Measurements from ENCODE around the gene BTBD9. TPM values are rescaled to one million over a fixed set of nuclear protein-coding genes. Genes with fewer than 3 reads are reported as not detected.
A peak's percentile ranks its signal among the peaks of the same experiment; 100 is the strongest.

The BTBD9 gene
- total RNA-seq (10 to 100 TPM; 29.3 to 67.7 (median 38.1) TPM), total RNA-seq (28.7 to 133 (median 70.7) reads per million in 29 experiments)
- 26.1 TPM for total RNA-seq (2013)

- Histone ChIP-seq H3K9me3 (no peaks in the 10 kb centered on the region), H3K4me3 (ENCODE audit: control insufficient read depth in 1 of 2, extremely low read depth in 1 of 2, low read length in 1 of 2) (peak within 1 kb of the TSS; percentile 86 to 97), H3K4me1 (ENCODE audit: control insufficient read depth in 1 of 2, extremely low read depth in 1 of 2, insufficient read depth in 2 of 2, low read length in 2 of 2) (peaks cover 9 to 17% of the 10 kb centered on the region in 2 experiments), H3K36me3 (ENCODE audit: control insufficient read depth in 2 of 2, extremely low read depth in 1 of 2, insufficient read depth in 1 of 2, low read length in 1 of 2) (no peaks in the 10 kb centered on the region), H3K27ac (ENCODE audit: low read length) (peak within 1 kb of the TSS; percentile 90), H3K27me3 (replicated peaks in 1 of 2; ENCODE audit: control insufficient read depth in 2 of 2, extremely low read depth in 1 of 2, insufficient read depth in 2 of 2, low read length in 1 of 2) (no peaks in the 10 kb centered on the region)
- Mint-ChIP-seq H3K27me3 (no peaks in the 10 kb centered on the region), H3K9me3 (no peaks in the 10 kb centered on the region), H3K4me3 (peak within 1 kb of the TSS; percentile 83 to 90 (median 89)), H3K27ac (peak within 1 kb of the TSS; percentile 80 to 93), H3K4me1 (peaks cover 61 to 67% (median 61%) of the 10 kb centered on the region in 3 donors), H3K36me3 (no peaks in the 10 kb centered on the region)
- WGBS (ENCODE audit: insufficient coverage): under 1% methylated on average over 82 of the region's 82 CpGs
- ATAC-seq (replicated peaks in 1 of 4) (peak; percentile 84 to 85 (median 84)), DNase-seq (peak; percentile 74 to 94 (median 83))
- CTCF ChIA-PET: interaction anchor here (0.5 to 1.0 kb wide), 6 partner anchors 42 to 338 kb away, joined by 3 to 8 read pairs (median 4); no protein-coding TSS in a partner anchor
- POLR2A ChIA-PET: interaction anchor here (0.7 to 1.3 kb wide), 5 partner anchors 39 to 1137 kb away, joined by 5 to 11 read pairs (median 7); partner anchors contain the start of gene GLO1 (in 1 of the 2)
These were observed at the start of gene BTBD9 for GRCh38 chr6:38639498-38640215. BTBD9 (minus strand) TSS chr6:38639929.

- no peak overlapping the region for H3K27ac ChIP-seq (ENCODE audit: low read length)
- peak overlapping the region in 1 of 2 donors; percentile 24 for H3K27ac Mint-ChIP-seq
- no CpG with 5 or more reads among the region's 6 CpGs for WGBS (ENCODE audit: insufficient coverage)
- H3K36me3 ChIP-seq (ENCODE audit: control insufficient read depth in 2 of 2, extremely low read depth in 1 of 2, insufficient read depth in 1 of 2, low read length in 1 of 2): peaks cover 0 to 9% of the 10 kb centered on the region in 2 donors
- H3K4me3 Mint-ChIP-seq: no peak overlapping the region
- CTCF ChIA-PET: interaction anchor here in 1 of 2 donors (0.6 to 0.7 kb wide), 2 partner anchors 495 to 829 kb away, joined by 3 read pairs; no protein-coding TSS in a partner anchor
- no peaks in the 10 kb centered on the region for H3K27me3 Mint-ChIP-seq
- peaks cover 32 to 39% (median 32%) of the 10 kb centered on the region in 3 donors for H3K4me1 Mint-ChIP-seq
- DNase-seq (peak in 1 of 35 experiments; percentile 8), ATAC-seq (replicated peaks in 1 of 4) (no peak)
- H3K4me3 ChIP-seq (ENCODE audit: control insufficient read depth in 1 of 2, extremely low read depth in 1 of 2, low read length in 1 of 2): no peak overlapping the region
- H3K4me1 ChIP-seq (ENCODE audit: control insufficient read depth in 1 of 2, extremely low read depth in 1 of 2, insufficient read depth in 2 of 2, low read length in 2 of 2): no peaks in the 10 kb centered on the region
- POLR2A ChIA-PET: no interaction called here
- peaks cover 13% of the 10 kb centered on the region for H3K36me3 Mint-ChIP-seq
- no peaks in the 10 kb centered on the region for H3K27me3 ChIP-seq (replicated peaks in 1 of 2; ENCODE audit: control insufficient read depth in 2 of 2, extremely low read depth in 1 of 2, insufficient read depth in 2 of 2, low read length in 1 of 2)
- no peaks in the 10 kb centered on the region for H3K9me3 ChIP-seq
- no peaks in the 10 kb centered on the region for H3K9me3 Mint-ChIP-seq
These were observed 48.9 kb upstream of the BTBD9 start for GRCh38 chr6:38688579-38689087.

GRCh38 chr6:38687549-38687948 is 47.8 kb upstream of the BTBD9 start:
- H3K27me3 ChIP-seq (replicated peaks in 1 of 2; ENCODE audit: control insufficient read depth in 2 of 2, extremely low read depth in 1 of 2, insufficient read depth in 2 of 2, low read length in 1 of 2): no peaks in the 10 kb centered on the region
- H3K4me3 ChIP-seq (ENCODE audit: control insufficient read depth in 1 of 2, extremely low read depth in 1 of 2, low read length in 1 of 2): no peak overlapping the region
- H3K36me3 Mint-ChIP-seq: peaks cover 13% of the 10 kb centered on the region
- no peaks in the 10 kb centered on the region for H3K4me1 ChIP-seq (ENCODE audit: control insufficient read depth in 1 of 2, extremely low read depth in 1 of 2, insufficient read depth in 2 of 2, low read length in 2 of 2)
- H3K4me1 Mint-ChIP-seq: peaks cover 25 to 33% (median 32%) of the 10 kb centered on the region in 3 donors
- peaks cover 0 to 14% of the 10 kb centered on the region in 2 donors for H3K36me3 ChIP-seq (ENCODE audit: control insufficient read depth in 2 of 2, extremely low read depth in 1 of 2, insufficient read depth in 1 of 2, low read length in 1 of 2)
- ChIA-PET CTCF (interaction anchor here in 1 of 2 donors (0.7 kb wide), 1 partner anchor 12 kb away, joined by 3 read pairs; no protein-coding TSS in a partner anchor), POLR2A (no interaction called here)
- no peak for DNase-seq
- no peaks in the 10 kb centered on the region for H3K9me3 Mint-ChIP-seq
- no CpG with 5 or more reads among the region's 1 CpG for WGBS (ENCODE audit: insufficient coverage)
- no peak for ATAC-seq (replicated peaks in 1 of 4)
- no peaks in the 10 kb centered on the region for H3K9me3 ChIP-seq
- H3K27ac ChIP-seq (ENCODE audit: low read length): no peak overlapping the region
- no peak overlapping the region for H3K4me3 Mint-ChIP-seq
- no peaks in the 10 kb centered on the region for H3K27me3 Mint-ChIP-seq
- H3K27ac Mint-ChIP-seq: peak overlapping the region in 1 of 2 donors; percentile 77

- no peaks in the 10 kb centered on the region for H3K27me3 Mint-ChIP-seq
- H3K27ac Mint-ChIP-seq: peak overlapping the region; percentile 27 to 77
- H3K4me1 ChIP-seq (ENCODE audit: control insufficient read depth in 1 of 2, extremely low read depth in 1 of 2, insufficient read depth in 2 of 2, low read length in 2 of 2): no peaks in the 10 kb centered on the region
- H3K4me1 Mint-ChIP-seq: peaks cover 22 to 31% (median 31%) of the 10 kb centered on the region in 3 donors
- peaks cover 0 to 18% of the 10 kb centered on the region in 2 donors for H3K36me3 ChIP-seq (ENCODE audit: control insufficient read depth in 2 of 2, extremely low read depth in 1 of 2, insufficient read depth in 1 of 2, low read length in 1 of 2)
- ChIA-PET POLR2A (no interaction called here), CTCF (no interaction called here)
- ATAC-seq (replicated peaks in 1 of 4) (no peak), DNase-seq (no peak)
- H3K27me3 ChIP-seq (replicated peaks in 1 of 2; ENCODE audit: control insufficient read depth in 2 of 2, extremely low read depth in 1 of 2, insufficient read depth in 2 of 2, low read length in 1 of 2): no peaks in the 10 kb centered on the region
- no peak overlapping the region for H3K27ac ChIP-seq (ENCODE audit: low read length)
- no peaks in the 10 kb centered on the region for H3K9me3 ChIP-seq
- H3K9me3 Mint-ChIP-seq: no peaks in the 10 kb centered on the region
- 100% methylated on average over 1 of the region's 2 CpGs for WGBS (ENCODE audit: insufficient coverage)
- peaks cover 13% of the 10 kb centered on the region for H3K36me3 Mint-ChIP-seq
- H3K4me3 ChIP-seq (ENCODE audit: control insufficient read depth in 1 of 2, extremely low read depth in 1 of 2, low read length in 1 of 2): no peak overlapping the region
- no peak overlapping the region for H3K4me3 Mint-ChIP-seq
These were observed 47.3 kb upstream of the BTBD9 start for GRCh38 chr6:38687043-38687353.

GRCh38 chr6:38686270-38687042 is 46.7 kb upstream of the BTBD9 start:
- Mint-ChIP-seq H3K36me3 (peaks cover 18% of the 10 kb centered on the region), H3K9me3 (no peaks in the 10 kb centered on the region), H3K4me1 (peaks cover 21 to 29% (median 26%) of the 10 kb centered on the region in 3 donors), H3K27me3 (no peaks in the 10 kb centered on the region), H3K27ac (peak overlapping the region in 1 of 2 donors; percentile 17), H3K4me3 (no peak overlapping the region)
- Histone ChIP-seq H3K36me3 (ENCODE audit: control insufficient read depth in 2 of 2, extremely low read depth in 1 of 2, insufficient read depth in 1 of 2, low read length in 1 of 2) (peaks cover 0 to 23% of the 10 kb centered on the region in 2 donors), H3K27ac (ENCODE audit: low read length) (no peak overlapping the region), H3K4me1 (ENCODE audit: control insufficient read depth in 1 of 2, extremely low read depth in 1 of 2, insufficient read depth in 2 of 2, low read length in 2 of 2) (no peaks in the 10 kb centered on the region), H3K27me3 (replicated peaks in 1 of 2; ENCODE audit: control insufficient read depth in 2 of 2, extremely low read depth in 1 of 2, insufficient read depth in 2 of 2, low read length in 1 of 2) (no peaks in the 10 kb centered on the region), H3K9me3 (no peaks in the 10 kb centered on the region), H3K4me3 (ENCODE audit: control insufficient read depth in 1 of 2, extremely low read depth in 1 of 2, low read length in 1 of 2) (no peak overlapping the region)
- 100% methylated on average over 1 of the region's 4 CpGs for WGBS (ENCODE audit: insufficient coverage)
- CTCF ChIA-PET: interaction anchor here in 1 of 2 donors (0.6 kb wide), 1 partner anchor 827 kb away, joined by 5 read pairs; no protein-coding TSS in a partner anchor
- POLR2A ChIA-PET: no interaction called here
- DNase-seq (no peak), ATAC-seq (replicated peaks in 1 of 4) (no peak)

- H3K4me1 ChIP-seq (ENCODE audit: control insufficient read depth in 1 of 2, extremely low read depth in 1 of 2, insufficient read depth in 2 of 2, low read length in 2 of 2): no peaks in the 10 kb centered on the region
- ChIA-PET CTCF (no interaction called here), POLR2A (no interaction called here)
- Mint-ChIP-seq H3K4me3 (no peak overlapping the region), H3K27ac (no peak overlapping the region), H3K36me3 (peaks cover 20% of the 10 kb centered on the region), H3K27me3 (no peaks in the 10 kb centered on the region), H3K4me1 (peaks cover 21 to 26% (median 21%) of the 10 kb centered on the region in 3 donors), H3K9me3 (no peaks in the 10 kb centered on the region)
- WGBS (ENCODE audit: insufficient coverage): 95% methylated on average over 3 of the region's 3 CpGs
- H3K4me3 ChIP-seq (ENCODE audit: control insufficient read depth in 1 of 2, extremely low read depth in 1 of 2, low read length in 1 of 2): no peak overlapping the region
- no peaks in the 10 kb centered on the region for H3K27me3 ChIP-seq (replicated peaks in 1 of 2; ENCODE audit: control insufficient read depth in 2 of 2, extremely low read depth in 1 of 2, insufficient read depth in 2 of 2, low read length in 1 of 2)
- DNase-seq: no peak
- H3K9me3 ChIP-seq: no peaks in the 10 kb centered on the region
- peaks cover 0 to 28% of the 10 kb centered on the region in 2 donors for H3K36me3 ChIP-seq (ENCODE audit: control insufficient read depth in 2 of 2, extremely low read depth in 1 of 2, insufficient read depth in 1 of 2, low read length in 1 of 2)
- ATAC-seq (replicated peaks in 1 of 4): no peak
- H3K27ac ChIP-seq (ENCODE audit: low read length): no peak overlapping the region
These were observed 45.2 kb upstream of the BTBD9 start for GRCh38 chr6:38684904-38685303.

Measured in T-cell (primary cell).